IMR-90 (cell line): ENCODE measurements around the gene PPIL6. TPM values are rescaled to one million over a fixed set of nuclear protein-coding genes. Genes with fewer than 3 reads are reported as not detected.

Experiments
- ATAC-seq: fragments of 200-7000 bp; cut with Tn5 transposase; 2 replicates; pipeline ENCODE4 v1.9.1; 2020; ENCODE audit warnings: low read depth, mild to moderate bottlenecking, moderate library complexity
- BruUV-seq: library from RNA; stranded (reverse); fragments of 400-500 nt; replicated peaks from 2 replicates; lab custom pipeline; 2021; lab: Mats Ljungman, UMichigan
- CTCF ChIA-PET: fragments of 300-600 bp; formaldehyde crosslinking; extraction: SDS; loops from one replicate; lab custom pipeline; 2021; ENCODE audit warnings: antibody characterized with exemption; lab: Yijun Ruan, JAX
- POLR2A ChIA-PET: fragments of 300-600 bp; sonication (Branson Sonifier 250); formaldehyde crosslinking; loops from one replicate; lab custom pipeline; 2022; ENCODE audit warnings: antibody characterized with exemption; ENCODE audit not compliant: unreplicated experiment; lab: Charles Lee
- DNase-seq: peaks from one replicate; pipeline ENCODE4 v3.0.0; 2013
- H2AFZ ChIP-seq: replicated peaks from 2 replicates; pipeline ENCODE3; 2013; ENCODE audit warnings: low read length, mild to moderate bottlenecking; ENCODE audit not compliant: poor library complexity
- H2AK5ac ChIP-seq: 2 replicates; pipeline ENCODE4 v1.6.1; 2013; ENCODE audit warnings: low read depth, low read length, inconsistent platforms
- H2AK9ac ChIP-seq: replicated peaks from 2 replicates; pipeline ENCODE3; 2013; ENCODE audit warnings: mild to moderate bottlenecking, low read depth, low read length, moderate library complexity; ENCODE audit not compliant: poor library complexity
- H2BK120ac ChIP-seq: 2 replicates; pipeline ENCODE4 v1.6.1; 2013; ENCODE audit warnings: low read depth, low read length, inconsistent platforms
- H2BK15ac ChIP-seq: 3 replicates; pipeline ENCODE4 v1.6.1; 2013; ENCODE audit warnings: low read depth, low read length, inconsistent platforms
- H2BK20ac ChIP-seq: 2 replicates; pipeline ENCODE4 v1.6.1; 2013; ENCODE audit warnings: low read depth, mild to moderate bottlenecking, inconsistent platforms, low read length, moderate library complexity
- H2BK5ac ChIP-seq: 2 replicates; pipeline ENCODE4 v1.6.1; 2013; ENCODE audit warnings: mild to moderate bottlenecking, low read depth, low read length, inconsistent platforms; ENCODE audit not compliant: poor library complexity, severe bottlenecking
- H3K14ac ChIP-seq: replicated peaks from 2 replicates; pipeline ENCODE4 v1.6.1; 2013; ENCODE audit warnings: low read depth, low read length, inconsistent platforms
- H3K18ac ChIP-seq: 2 replicates; pipeline ENCODE4 v1.6.1; 2013; ENCODE audit warnings: low read depth, low read length, control low read depth
- H3K23ac ChIP-seq: 2 replicates; pipeline ENCODE4 v1.6.1; 2013; ENCODE audit warnings: low read depth, low read length, inconsistent platforms
- H3K27ac ChIP-seq: 2 replicates; pipeline ENCODE4 v1.5.1; 2013; ENCODE audit warnings: mild to moderate bottlenecking, control low read depth, low read length; ENCODE audit not compliant: insufficient read depth
- H3K27me3 ChIP-seq: 2 replicates; pipeline ENCODE4 v1.6.1; 2013; ENCODE audit warnings: low read length; ENCODE audit not compliant: control insufficient read depth, insufficient read depth
- H3K36me3 ChIP-seq: 2 replicates; pipeline ENCODE4 v1.6.1; 2013; ENCODE audit warnings: low read length, mixed read lengths; ENCODE audit not compliant: control insufficient read depth, insufficient read depth
- H3K4ac ChIP-seq: 2 replicates; pipeline ENCODE4 v1.6.1; 2013; ENCODE audit warnings: low read depth, low read length, inconsistent platforms
- H3K4me1 ChIP-seq: 2 replicates; pipeline ENCODE4 v1.6.1; 2013; ENCODE audit warnings: low read length, mixed read lengths; ENCODE audit not compliant: control insufficient read depth, insufficient read depth
- H3K4me2 ChIP-seq: 2 replicates; pipeline ENCODE4 v1.6.1; 2013; ENCODE audit warnings: low read depth, mild to moderate bottlenecking, control low read depth, low read length, moderate library complexity
- H3K4me3 ChIP-seq: 2 replicates; pipeline ENCODE4 v1.5.1; 2013; ENCODE audit warnings: low read depth, mild to moderate bottlenecking, control low read depth, low read length, moderate library complexity; ENCODE audit not compliant: insufficient read depth
- H3K56ac ChIP-seq: 2 replicates; pipeline ENCODE4 v1.6.1; 2013; ENCODE audit warnings: low read length, inconsistent platforms; ENCODE audit not compliant: insufficient read depth; ENCODE audit errors: extremely low read depth
- H3K79me1 ChIP-seq, 2 experiments: 2 replicates each; pipeline ENCODE4 v1.6.1; 2013; ENCODE audit warnings: low read length in 2 of 2, inconsistent platforms in 1 of 2, low read depth in 1 of 2
- H3K9ac ChIP-seq: 2 replicates; pipeline ENCODE4 v1.6.1; 2013; ENCODE audit warnings: low read depth, low read length, control low read depth
- H3K9me1 ChIP-seq: 2 replicates; pipeline ENCODE4 v1.6.1; 2013; ENCODE audit warnings: low read length, inconsistent platforms; ENCODE audit not compliant: insufficient read depth
- H3K9me3 ChIP-seq: 2 replicates; pipeline ENCODE4 v1.6.1; 2013; ENCODE audit warnings: low read length; ENCODE audit not compliant: control insufficient read depth, insufficient read depth
- H4K20me1 ChIP-seq: 2 replicates; pipeline ENCODE4 v1.6.1; 2013; ENCODE audit warnings: low read length, inconsistent platforms; ENCODE audit not compliant: insufficient read depth
- H4K5ac ChIP-seq: 2 replicates; pipeline ENCODE4 v1.6.1; 2013; ENCODE audit warnings: mild to moderate bottlenecking, low read depth, low read length, control low read depth
- H4K8ac ChIP-seq, 2 experiments: 2 replicates each; pipeline ENCODE4 v1.6.1; 2013; ENCODE audit warnings: low read depth in 2 of 2, low read length in 2 of 2, control low read depth in 1 of 2, inconsistent platforms in 1 of 2
- H4K91ac ChIP-seq: 2 replicates; pipeline ENCODE4 v1.6.1; 2013; ENCODE audit warnings: low read depth, low read length, inconsistent platforms; ENCODE audit not compliant: insufficient read depth
- CEBPB ChIP-seq: IDR thresholded peaks from 2 replicates; pipeline ENCODE4 v1.6.1; 2012; ENCODE audit warnings: low read depth, low read length, improper control_type of control experiment
- MXI1 ChIP-seq: IDR thresholded peaks from 2 replicates; pipeline ENCODE4 v1.6.1; 2012; ENCODE audit warnings: low read depth, mild to moderate bottlenecking, low read length, moderate library complexity, borderline replicate concordance
- WGBS, 2 experiments: methylation state at CpG; one replicate each; pipeline versions ENCODE4 v1.1.5 to v1.1.7; 2013; ENCODE audit warnings: missing lambda C conversion rate in 2 of 2; ENCODE audit not compliant: insufficient read length in 1 of 2; ENCODE audit errors: extremely low coverage in 2 of 2; 5-methylcytosine and 5-hydroxymethylcytosine counted together
- dilution Hi-C: fragments of 300-500 bp; cut with HindIII; formaldehyde crosslinking; loops from one replicate; pipeline ENCODE4 v1.14.3; 2018; ENCODE audit warnings: low sequenced_read_pairs; ENCODE audit not compliant: unreplicated experiment
- in situ Hi-C: fragments of 300-500 bp; cut with MboI; formaldehyde crosslinking; loops from 3 replicates; pipeline ENCODE4 v1.14.3; 2019; ENCODE audit warnings: low sequenced_read_pairs, inconsistent platforms, mixed read lengths
- intact Hi-C: fragments of 100-400 bp; cut with micrococcal nuclease; formaldehyde crosslinking; loops from 2 replicates; pipeline ENCODE4 v1.10.0; 2022
- polyA plus RNA-seq, 3 experiments: library from polyadenylated mRNA; depleted of rRNA; stranded (reverse); fragments of >200 nt; gene quantifications; 2 replicates each; pipeline ENCODE4 v1.2.3, GENCODE V29; 2012; ENCODE audit warnings: low replicate concordance in 1 of 3
- total RNA-seq: library from RNA; depleted of rRNA; stranded (reverse); fragments of >200 nt; gene quantifications from 2 replicates; pipeline ENCODE4 v1.2.3, GENCODE V29; 2012

The PPIL6 gene
- total and polyA plus RNA-seq, 2 of the 4 experiments (the other 2 are of a cell fraction) = 0.15 to 0.18 TPM

DNA sequence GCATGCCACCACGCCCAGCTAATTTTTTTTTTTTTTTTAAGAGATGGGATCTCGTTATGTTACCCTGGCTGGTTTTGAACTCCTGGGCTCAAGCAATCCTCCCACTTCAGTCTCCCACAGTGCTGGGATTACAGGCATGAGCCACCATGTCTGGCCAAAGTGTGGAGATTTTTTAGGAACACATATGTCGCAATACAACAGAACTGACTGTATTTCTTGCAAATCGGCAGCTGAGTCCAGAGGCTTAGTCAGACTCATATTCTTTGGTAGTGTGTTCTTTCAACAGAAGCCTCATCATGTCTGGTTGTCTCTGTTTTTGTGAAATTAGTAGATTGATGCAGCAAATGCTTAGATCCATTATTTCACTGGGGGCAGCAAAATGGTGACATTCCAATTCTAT is 34.2 kb downstream of the PPIL6 start:
- no peak overlapping the region for H2BK5ac ChIP-seq
- no CpG with 5 or more reads among the region's 4 CpGs for WGBS, 2 experiments
- H2BK15ac ChIP-seq = no peak overlapping the region
- no peak overlapping the region for H2AFZ ChIP-seq
- no peak overlapping the region for H2BK120ac ChIP-seq
- H3K23ac ChIP-seq = no peak overlapping the region
- H3K4me1 ChIP-seq = no peaks in the 10 kb centered on the region
- H4K8ac ChIP-seq = no peak overlapping the region
- ChIA-PET POLR2A (no interaction called here), CTCF (interaction anchor here (0.5 to 0.6 kb wide), 2 partner anchors 12 to 202 kb away, joined by 3 to 5 read pairs; no protein-coding TSS in a partner anchor)
- no peak overlapping the region for H3K14ac ChIP-seq
- H3K9me1 ChIP-seq = no peaks in the 10 kb centered on the region
- dilution Hi-C loops (no loop called here), in situ Hi-C loops (no loop called here), intact Hi-C loops (no loop called here)
- no peaks in the 10 kb centered on the region for H4K20me1 ChIP-seq
- no peak overlapping the region for H3K27ac ChIP-seq
- peaks cover 10% of the 10 kb centered on the region for H3K27me3 ChIP-seq
- TF ChIP-seq MXI1 = no peak
- peak; percentile 96 for TF ChIP-seq CEBPB
- H3K36me3 ChIP-seq = no peaks in the 10 kb centered on the region
- H3K18ac ChIP-seq = no peak overlapping the region
- H3K4me3 ChIP-seq = no peak overlapping the region
- H3K9me3 ChIP-seq = no peaks in the 10 kb centered on the region
- no peak overlapping the region for H4K5ac ChIP-seq
- H3K4ac ChIP-seq = no peak overlapping the region
- no peak overlapping the region for H3K4me2 ChIP-seq
- peak; percentile 63 for DNase-seq
- no peak overlapping the region for H2AK9ac ChIP-seq
- H4K91ac ChIP-seq = no peak overlapping the region
- ATAC-seq = peak; percentile 37; the same call in 1 of the 2 replicates
- no peak overlapping the region for H3K9ac ChIP-seq
- BruUV-seq = no TSS peak
- H2AK5ac ChIP-seq = no peak overlapping the region
- H3K56ac ChIP-seq = no peak overlapping the region
- H3K79me1 ChIP-seq = no peaks in the 10 kb centered on the region
- H2BK20ac ChIP-seq = no peak overlapping the region
